HG03175 (cell line): ENCODE results near the gene SEMA3B.
A peak's percentile ranks its signal among the peaks of the same experiment; 100 is the strongest.
"Not testable (repeated sequence)": the region's sequence is repeated elsewhere in the genome, so short reads cannot be mapped to it uniquely, and the experiment has no call there.

Experiments
- ATAC-seq: cut with Tn5 transposase; IDR thresholded peaks from one replicate; pipeline ENCODE4 v1.9.1; 2021; ENCODE audit warnings: mild to moderate bottlenecking, moderate library complexity; ENCODE audit not compliant: unreplicated experiment

The SEMA3B gene

DNA sequence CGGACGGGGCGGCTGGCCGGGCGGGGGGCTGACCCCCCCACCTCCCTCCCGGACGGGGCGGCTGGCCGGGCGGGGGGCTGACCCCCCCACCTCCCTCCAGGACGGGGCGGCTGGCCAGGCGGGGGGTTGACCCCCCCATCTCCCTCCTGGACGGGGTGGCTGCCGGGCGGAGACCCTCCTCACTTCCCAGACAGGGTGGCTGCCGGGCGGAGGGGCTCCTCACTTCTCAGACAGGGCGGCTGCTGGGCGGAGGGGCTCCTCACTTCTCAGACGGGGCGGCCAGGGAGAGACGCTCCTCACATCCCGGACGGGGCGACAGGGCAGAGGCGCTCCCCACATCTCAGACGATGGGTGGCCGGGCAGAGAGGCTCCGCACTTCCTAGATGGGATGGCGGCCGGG, 43.1 kb downstream of the SEMA3B start:
- ATAC-seq = not testable (repeated sequence)

DNA sequence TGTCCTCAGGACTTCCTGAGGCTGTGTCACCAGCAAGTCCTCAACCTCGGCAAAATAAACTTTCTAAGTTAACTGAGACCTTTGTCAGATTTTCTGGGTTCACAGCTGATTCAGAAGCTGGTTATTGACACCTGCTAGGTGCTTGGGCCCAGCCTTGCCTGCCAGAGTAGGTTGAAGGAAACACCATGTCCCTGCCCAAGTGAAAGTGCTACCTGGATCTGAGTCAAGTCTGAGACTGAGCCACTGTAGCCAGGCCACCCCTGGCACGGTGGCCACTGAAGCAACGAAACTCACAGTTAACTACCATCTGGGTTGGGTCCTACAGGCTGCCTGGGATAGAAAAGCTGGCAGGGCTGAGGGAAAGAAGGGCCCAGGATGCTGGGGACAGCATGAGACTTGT, 45.4 kb downstream of the SEMA3B start:
- ATAC-seq = no peak

DNA sequence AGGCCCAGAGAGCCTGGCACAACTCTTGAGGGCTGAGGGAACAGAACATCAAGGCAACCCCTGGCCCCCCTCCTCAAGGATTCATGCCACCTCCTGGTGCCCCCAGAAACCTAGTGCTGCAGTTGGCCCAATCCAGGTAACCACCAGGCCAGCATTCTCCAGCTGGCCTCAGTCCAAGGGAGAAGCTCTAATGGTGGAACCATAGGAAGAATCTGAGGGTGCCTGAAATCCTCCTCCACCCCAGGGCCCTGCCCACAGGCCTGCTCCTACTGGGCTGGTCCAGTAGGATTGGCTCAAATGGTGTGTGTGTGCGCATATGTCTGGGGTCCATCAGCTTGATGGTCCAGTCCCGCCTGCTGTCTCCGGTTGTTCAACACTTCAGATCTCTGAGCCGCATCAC, 45.9 kb downstream of the SEMA3B start:
- no peak for ATAC-seq

DNA sequence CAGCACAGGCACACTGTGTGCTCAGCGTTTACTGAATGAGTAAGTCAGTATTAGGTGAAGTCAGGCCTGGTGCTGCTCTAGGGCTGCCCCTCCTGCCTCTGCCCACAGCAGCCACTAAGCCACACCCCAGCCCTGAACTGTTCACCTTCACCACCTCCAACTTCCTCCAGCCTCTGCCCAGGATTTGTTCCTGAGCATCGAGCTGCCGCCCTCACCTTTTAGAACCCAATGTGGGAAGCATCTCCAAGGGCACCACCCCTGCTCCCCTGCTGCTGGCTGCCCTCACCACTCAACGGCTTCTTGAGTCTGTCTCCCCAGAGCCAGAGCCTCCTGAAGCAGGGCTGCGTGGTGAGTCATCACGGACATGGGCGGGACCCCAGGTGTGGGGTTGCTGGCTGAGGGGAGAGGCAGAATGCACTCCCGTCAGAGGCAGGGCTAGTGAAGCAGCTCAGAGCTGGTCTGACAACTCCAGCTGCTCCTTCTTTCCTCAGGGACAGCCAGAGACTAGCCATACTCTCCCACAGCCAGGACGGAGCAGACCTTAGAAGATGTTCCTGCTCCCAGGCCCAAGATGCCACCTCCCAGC, 47.8 kb downstream of the SEMA3B start:
- ATAC-seq = no peak

DNA sequence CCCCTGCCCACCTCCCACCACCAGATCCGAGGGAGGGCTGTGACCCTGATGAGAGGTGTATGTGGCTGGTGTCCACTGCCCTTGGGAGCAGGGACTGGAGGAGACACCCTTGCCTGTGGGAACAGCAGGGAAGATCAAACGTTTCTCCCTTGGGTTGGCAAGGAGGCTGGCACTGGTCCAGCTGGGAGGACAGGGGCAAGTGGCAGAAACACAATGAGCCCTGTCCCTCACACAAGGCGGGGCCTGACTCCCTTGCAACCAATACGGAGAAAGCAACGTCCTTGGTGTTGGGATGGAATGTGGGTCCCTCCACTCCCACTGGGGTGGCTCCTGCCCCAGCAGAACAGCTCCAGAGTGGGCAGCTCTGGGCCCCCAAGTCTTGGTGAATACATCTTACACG, 48.4 kb downstream of the SEMA3B start:
- no peak for ATAC-seq

DNA sequence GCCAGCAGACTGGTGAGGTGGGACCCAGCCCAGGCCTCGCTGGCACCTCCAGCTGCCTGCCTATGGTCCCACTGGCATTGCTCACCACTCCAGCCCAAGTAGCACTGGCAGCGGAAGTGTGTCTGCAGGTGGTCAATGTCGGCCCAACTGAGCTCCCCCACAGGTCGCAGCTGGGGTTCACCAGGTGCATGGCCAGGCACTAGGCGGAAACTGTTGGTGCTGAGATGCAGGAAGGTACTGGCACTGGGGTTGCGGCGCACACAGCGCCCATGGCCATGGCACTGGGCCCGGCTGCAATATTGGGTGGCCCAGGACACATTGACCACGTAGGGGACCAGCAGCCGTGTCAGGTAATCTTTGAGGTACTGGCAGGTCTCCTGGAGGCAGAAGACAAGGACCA, 49.2 kb downstream of the SEMA3B start:
- ATAC-seq = no peak

DNA sequence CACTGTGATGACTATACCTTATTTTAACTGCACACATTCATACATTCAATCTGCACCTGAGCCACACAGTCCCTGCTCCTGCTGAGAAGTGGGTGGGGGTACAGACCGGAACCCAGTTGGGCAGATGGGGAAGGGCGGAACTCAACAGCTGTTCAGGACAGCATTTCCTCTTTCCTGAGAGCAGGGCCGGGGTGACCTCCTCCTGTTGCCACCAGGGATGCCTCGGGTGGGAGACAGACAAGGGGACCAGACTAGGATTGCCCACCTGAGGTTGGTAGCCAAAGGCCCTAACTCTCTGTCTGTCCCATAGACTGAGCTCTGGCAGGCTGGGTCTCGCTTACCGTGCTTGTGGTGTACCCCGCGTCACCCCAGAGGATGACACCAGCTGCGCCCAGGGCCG, 49.7 kb downstream of the SEMA3B start:
- ATAC-seq = no peak

DNA sequence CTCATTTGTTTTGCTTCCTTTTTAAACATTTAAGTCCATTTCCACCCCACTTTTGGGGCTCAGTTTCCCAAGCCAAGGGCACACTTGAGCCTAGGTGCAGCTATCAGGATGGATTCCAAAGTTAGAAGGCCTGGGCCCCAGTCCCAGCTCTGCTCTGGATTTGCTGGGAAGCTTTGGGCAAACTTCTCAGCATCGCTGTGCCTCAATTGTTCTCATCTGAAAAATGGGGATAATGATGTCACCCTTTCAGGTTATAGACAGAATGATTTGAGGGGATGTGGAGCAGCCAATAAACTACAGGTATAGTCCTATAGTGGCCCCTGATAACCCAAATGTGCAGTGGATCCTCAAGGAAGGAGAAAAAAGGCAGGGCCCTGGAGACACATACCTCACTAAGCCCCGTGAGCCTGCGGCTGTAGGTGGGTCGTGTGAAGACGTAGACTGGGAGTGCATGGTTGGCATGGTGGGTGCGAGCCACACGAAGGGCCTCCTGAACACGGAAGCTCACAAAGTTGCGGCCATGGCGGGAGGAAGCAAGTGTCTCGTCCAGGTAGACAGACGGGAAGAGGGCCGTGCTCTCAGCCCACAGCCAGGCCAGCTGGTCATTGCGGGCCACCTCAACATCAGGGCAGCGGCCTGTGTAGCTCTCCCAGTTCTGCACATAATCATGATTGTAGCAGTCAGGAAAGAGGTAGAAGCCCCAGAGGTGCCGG, 50.4 kb downstream of the SEMA3B start:
- no peak for ATAC-seq

DNA sequence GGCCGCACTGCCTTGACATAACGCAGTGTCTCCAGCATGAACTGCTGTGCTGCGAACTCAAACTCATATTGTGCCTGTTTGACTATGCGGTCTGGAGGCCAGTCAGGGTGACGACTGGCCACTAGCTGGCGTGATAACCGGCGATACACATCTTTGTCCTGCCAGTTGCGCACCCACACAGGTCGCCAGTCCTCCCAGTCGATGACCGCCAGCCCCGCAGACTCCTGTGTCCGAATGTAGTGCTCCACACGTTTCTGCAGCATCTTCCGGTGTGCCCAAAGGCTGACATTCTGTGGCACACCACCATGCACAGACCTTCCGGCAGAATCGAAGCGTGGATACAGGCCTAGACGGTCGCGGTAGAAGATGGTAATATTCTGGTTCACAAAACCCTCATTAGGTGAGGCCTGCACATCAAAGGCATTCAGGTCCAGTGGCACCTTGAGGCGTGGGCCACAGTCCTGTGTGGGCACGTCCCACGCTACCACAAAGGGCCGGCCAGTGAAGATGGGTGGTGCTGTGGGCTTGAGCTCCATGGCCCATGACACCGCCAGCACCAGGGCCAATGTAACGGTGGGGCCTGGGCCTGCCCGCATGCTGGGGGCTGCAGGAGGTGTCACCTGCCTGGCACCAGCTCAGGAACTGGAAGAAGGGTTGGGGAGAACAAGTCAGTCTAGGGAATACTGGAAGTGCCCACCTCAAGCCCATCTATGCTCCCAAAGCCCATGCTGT, 51.1 kb downstream of the SEMA3B start:
- ATAC-seq = no peak

DNA sequence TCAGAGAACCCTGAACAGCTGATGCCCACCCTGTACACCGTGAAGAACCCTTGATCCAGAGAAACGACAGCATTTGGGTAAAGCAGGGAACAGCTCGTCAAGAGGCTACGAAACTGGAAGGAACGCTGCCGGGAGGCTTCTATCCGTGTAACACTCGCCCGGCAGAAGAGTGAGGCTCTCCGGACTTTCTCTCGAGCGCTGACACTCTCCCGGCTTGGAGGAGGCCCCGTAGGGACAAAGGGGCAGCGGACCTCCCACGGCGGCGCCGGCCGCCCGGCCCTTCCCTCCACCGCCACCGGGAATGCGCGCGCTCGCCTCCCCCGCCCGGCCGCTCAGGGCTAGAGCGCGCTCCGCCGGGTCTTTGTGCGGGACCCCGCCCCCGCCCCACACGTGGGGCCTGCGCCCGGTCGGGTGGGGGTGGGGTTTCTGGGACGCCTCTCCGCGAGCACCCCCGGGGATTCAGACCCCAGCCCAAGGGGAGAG, 51.9 kb downstream of the SEMA3B start:
- peak; percentile 41 for ATAC-seq

DNA sequence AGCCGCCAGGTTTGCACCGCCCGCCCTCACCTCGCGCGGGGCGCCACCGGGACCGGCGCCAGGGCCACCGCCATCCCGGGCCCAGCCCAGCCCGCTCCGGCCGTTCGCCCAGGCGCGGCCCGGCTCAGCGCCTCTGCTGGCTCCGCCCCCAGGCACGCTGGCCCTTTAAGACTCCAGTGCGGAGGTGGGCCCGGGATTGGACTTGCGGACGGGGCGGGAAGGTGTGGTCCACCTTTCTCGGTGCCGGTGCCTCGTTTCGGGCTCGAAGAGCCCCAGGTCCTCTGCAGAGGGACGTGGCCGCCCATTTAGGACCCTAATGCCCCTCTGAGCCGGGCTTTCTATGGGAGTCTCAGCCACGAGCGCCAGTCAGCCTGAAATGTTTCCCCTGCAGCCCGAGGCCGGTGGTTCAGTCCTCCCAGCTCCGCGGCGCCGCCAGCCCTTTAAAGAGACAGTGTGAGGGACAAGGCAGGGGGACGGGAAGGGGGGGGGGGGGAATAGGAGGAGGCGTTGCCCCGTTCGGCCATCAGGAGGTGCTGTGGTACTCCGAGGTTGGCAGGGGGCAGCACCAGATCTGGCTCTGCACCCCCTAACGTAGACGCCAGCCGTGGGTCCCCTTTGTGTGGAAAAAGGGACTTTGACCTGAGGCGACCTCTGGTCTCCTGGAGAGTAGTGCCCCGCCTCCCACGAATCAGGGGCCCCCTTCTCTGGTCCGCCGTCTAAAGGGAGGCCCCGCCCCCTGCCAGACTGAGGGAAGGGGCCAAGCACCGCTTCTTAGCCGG, 52.6 kb downstream of the SEMA3B start:
- ATAC-seq = peak; percentile 82

DNA sequence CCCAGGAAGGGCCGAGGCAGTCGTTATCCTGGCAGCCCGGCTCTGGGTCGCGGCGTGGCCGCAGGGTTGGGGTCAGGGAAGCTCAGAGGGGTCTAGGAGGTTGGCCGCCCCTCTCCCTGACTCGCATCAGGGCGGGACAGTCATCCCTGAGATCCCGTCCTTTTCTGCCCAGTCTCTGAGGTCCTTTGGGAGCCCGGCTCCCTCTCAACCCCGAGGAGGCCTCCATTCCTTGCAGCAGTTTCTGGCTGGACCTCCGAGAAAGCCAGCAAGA, 53.1 kb downstream of the SEMA3B start:
- ATAC-seq = no peak

DNA sequence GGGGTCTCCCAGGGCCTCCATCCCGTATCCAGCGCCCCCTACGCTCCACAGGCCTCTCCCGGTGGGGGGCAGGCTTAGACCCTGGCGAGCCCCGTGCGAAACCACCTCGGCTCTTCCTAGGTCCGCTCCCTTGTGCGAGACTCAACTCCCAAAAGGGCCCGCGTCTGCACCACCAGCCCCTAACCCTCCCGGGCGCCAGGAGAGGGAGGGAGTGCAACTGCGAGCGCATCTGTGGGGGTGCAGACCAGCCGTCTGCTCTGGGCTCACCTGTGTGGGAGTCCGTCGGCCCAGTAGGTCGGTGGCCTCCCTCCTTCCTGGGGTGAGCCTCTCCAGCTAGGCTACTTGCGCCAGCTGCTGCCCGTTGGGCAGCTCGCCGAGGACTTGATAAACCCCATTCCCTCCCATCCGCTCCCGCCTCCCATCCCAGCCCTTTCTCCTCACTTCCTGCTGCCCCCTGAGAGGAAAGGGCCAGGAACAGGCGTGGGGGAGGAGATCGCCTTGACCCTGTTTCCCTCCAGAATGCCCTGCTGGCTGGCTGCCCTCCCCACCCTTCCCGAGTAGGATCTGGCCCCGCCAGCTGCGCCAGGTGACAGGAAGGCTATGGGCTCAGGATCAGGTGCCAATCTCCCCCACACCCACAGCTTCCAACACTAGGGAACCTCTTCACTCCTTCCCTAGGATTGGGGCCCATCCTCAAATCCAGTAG, 53.6 kb downstream of the SEMA3B start, which contains the start of gene HYAL2:
Gene HYAL2, minus strand, starts transcription at position 360 of the 706 bp plus-strand sequence. CDS start 2,256 bp downstream, outside the sequence.
- ATAC-seq = no peak

DNA sequence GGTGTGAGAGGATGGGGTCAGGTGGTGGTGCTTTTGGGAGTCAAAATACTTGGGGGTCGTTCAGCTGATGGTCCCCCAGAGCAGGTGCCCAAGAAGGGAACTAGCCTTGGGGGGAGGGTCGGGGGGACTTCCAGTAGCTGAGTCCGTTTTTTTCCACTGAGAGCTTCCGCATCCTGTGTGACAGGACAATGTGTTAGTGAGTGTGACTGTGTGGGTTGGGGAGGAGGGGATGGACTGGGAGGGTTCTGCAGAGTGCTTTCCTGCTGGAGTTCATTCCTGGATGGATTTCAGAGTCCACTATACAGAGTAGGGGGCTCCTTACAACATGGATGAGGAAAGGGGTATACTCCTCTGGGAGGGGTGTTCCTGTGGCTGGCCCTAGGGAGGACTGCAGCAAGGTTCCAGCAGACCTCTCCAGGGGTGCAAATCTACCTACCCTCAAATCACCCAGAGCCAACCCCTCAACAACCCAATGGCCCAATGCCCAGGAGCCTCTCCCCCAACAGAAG, 54.2 kb downstream of the SEMA3B start:
- no peak for ATAC-seq

DNA sequence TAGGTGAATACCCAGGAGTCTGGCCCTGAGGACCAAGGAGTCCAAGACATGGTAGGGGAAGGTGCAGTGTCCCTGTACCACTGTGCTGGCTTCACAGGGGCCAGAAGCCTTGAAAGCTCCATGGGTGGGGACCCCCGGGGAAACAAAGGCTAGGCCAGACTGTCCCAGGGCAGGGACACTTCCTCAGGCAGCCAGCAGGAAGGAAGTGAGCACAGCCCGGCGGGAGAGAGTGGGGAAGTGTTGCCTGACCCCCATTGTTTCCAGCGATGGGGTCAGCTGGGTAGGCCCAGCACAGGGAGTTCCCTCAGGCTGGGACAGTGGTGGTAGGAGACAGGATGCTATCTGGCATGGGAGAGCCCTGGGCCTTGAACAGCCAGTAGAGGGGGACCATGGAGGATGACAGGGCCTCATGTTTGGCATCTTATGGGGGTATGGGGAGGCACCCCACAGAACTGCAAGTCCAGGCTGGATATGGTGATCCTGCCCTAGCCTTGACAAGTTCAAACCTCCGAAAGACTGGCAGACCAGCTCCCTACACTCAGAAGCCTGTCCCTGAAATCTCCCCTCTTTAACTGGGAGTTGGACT, 54.8 kb downstream of the SEMA3B start:
- ATAC-seq = no peak

DNA sequence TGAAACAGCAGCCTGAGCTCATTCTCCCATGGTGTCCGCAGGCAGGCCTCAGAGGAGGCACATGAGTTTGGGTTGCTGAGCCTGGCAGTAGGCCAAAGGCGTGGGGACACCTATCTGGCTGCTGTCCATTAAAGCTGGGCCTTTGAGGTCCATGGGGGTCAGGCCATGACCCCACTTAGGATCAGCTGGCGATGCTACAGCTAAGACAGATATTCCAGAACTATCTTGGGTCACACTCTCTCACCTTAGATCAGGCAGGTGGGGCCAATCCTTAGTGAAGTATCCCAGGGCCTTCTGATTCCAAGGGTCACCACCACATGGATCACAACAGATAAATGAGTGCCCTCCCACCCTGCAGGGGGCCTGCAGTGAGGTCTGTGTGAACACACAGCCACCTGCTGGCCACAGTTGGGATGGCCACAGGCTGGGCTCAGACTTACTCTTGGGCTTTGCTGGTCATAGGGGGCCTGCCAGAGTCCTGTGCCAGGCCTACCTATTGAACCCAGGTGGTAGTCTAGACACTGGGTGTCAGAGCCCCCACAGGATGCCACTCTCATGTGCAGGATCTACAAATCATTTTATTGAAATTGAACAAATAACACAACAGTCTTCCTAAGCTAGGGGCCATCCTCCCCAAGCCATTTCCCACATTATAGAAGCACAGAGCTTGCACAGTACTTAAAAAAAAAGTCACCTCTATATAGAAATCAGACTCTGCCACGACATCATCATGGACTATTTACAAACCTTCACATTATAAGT, 55.6 kb downstream of the SEMA3B start:
- no peak for ATAC-seq

DNA sequence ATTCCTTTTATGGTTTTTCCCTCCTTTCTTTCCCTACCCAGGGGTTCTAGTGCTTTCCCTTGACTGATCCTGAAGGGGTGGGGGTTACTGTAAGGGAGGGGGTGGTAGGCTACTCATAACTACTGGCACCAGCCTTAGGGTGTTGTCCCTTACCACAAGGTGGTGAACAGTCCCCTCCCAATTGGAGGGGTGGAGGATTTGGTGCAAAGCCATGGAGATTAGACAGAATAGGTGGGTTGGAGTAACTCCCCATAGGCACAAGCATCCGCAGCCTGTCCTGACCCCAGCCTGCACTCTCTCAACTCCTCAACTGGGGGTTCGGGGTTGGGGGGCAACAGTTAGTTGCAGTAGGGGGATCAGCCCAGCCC, 56.1 kb downstream of the SEMA3B start:
- ATAC-seq = no peak

DNA sequence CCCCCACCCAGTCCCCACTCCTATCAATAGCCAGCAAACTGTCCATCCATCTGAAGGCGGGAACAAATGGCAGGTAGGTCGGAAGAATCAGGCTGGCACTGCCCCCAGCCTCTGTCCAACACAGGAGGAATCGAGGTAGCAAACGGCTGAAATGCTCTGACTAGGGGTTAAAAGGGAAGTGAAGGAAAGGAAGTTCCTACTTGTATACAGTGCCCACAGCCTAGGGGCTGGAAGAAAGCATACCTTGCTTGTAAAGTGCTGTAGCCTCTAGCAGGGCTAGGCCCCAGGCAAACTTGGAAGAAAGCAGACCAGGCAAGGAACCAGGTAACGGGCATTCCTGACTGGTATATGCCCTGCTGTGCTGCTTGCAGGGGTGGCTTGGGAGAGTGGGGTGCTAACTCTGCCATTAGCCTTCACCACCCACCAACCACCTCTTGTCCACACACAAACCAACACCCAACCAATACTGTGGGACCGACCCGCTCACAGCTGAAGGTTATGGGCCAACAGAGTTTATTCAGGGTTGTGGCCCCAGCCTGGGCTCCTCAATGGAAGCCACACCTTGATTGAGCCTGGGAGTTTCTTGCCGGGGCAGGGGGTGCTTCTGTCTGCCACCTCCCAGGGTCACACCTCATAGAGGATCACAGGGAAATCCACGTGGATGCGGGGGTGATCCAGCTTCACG, 56.7 kb downstream of the SEMA3B start:
- no peak for ATAC-seq

DNA sequence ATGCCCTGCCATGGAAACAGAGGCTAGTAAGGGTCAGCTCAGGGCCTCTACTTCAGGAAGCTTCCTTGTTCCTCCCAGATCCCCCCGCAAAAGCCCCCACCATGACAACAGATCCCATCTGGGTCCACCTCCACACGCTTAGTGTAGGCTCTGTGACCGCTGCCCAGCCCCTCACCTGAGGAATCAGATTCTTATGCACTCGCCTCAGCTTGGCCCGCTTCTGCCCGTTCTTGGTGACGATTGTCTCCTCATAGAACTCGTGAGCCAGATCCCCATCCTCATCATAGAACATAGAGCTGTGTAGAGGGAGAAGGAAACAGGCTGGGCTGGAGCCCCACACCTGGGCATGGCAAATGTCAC, 57.2 kb downstream of the SEMA3B start:
- ATAC-seq = no peak
